CD14-positive monocyte (primary cell): Measurements from ENCODE around the gene TXNRD2. TPM values are rescaled to one million over a fixed set of nuclear protein-coding genes. Genes with fewer than 3 reads are reported as not detected.

Experiments
- DNase-seq, 3 donors: peaks; one replicate each; pipeline ENCODE4 v3.0.0-alpha.2; 2011 to 2022
- H2AFZ ChIP-seq: 2 replicates; pipeline ENCODE4 v1.6.0; 2012; ENCODE audit warnings: mild to moderate bottlenecking, low read depth, low read length, inconsistent platforms; ENCODE audit not compliant: insufficient read depth, poor library complexity, severe bottlenecking
- H3K27ac ChIP-seq, 2 donors: 1 replicate in 1 of 2; 2 replicates in 1 of 2; pipeline ENCODE4 v1.5.1; 2012 to 2013; ENCODE audit warnings: low read length in 2 of 2, control low read depth in 1 of 2, inconsistent platforms in 1 of 2, low read depth in 1 of 2, mild to moderate bottlenecking in 1 of 2
- H3K27me3 ChIP-seq, 2 donors: one replicate each; pipeline versions ENCODE4 v1.6.0 to v1.6.1; 2011 to 2013; ENCODE audit warnings: low read length in 2 of 2; ENCODE audit not compliant: control insufficient read depth in 2 of 2, insufficient read depth in 2 of 2
- H3K36me3 ChIP-seq, 2 donors: replicated peaks in 1 of 2; 1 replicate in 1 of 2; 2 replicates in 1 of 2; pipeline versions ENCODE4 v1.5.1 to v1.6.1; 2012 to 2013; ENCODE audit warnings: low read length in 2 of 2, control low read depth in 1 of 2, inconsistent platforms in 1 of 2, mild to moderate bottlenecking in 1 of 2; ENCODE audit not compliant: insufficient read depth in 2 of 2, control insufficient read depth in 1 of 2
- H3K4me1 ChIP-seq, 2 donors: 1 replicate in 1 of 2; 2 replicates in 1 of 2; pipeline versions ENCODE4 v1.5.1 to v1.6.1; 2012 to 2013; ENCODE audit warnings: low read length in 2 of 2, control low read depth in 1 of 2, inconsistent platforms in 1 of 2, mild to moderate bottlenecking in 1 of 2, moderate library complexity in 1 of 2; ENCODE audit not compliant: insufficient read depth in 2 of 2, control insufficient read depth in 1 of 2
- H3K4me2 ChIP-seq: replicated peaks from 2 replicates; pipeline ENCODE3; 2012; ENCODE audit warnings: low read length, moderate library complexity, mild to moderate bottlenecking; ENCODE audit not compliant: poor library complexity, severe bottlenecking; ENCODE audit errors: extremely low read depth
- H3K4me3 ChIP-seq, 3 experiments: fragments of 200-600 bp in 1 of 3; sonication (generic) in 1 of 3; replicated peaks in 1 of 3; 1 replicate in 2 of 3; 2 replicates in 1 of 3; pipeline ENCODE4 v1.5.1; 2011 to 2013; ENCODE audit warnings: low read length in 3 of 3, mild to moderate bottlenecking in 3 of 3, control low read depth in 2 of 3, low read depth in 2 of 3, inconsistent platforms in 1 of 3, moderate library complexity in 1 of 3
- H3K79me2 ChIP-seq: 2 replicates; pipeline ENCODE4 v1.6.0; 2012; ENCODE audit warnings: mild to moderate bottlenecking, control low read depth, inconsistent platforms, low read length, moderate library complexity; ENCODE audit not compliant: insufficient read depth
- H3K9ac ChIP-seq: 2 replicates; pipeline ENCODE4 v1.6.0; 2017; ENCODE audit warnings: low read length, mild to moderate bottlenecking; ENCODE audit not compliant: insufficient read depth, poor library complexity, severe bottlenecking
- H3K9me3 ChIP-seq, 2 donors: replicated peaks in 1 of 2; 1 replicate in 1 of 2; 2 replicates in 1 of 2; pipeline versions ENCODE4 v1.5.1 to v1.6.1; 2012 to 2013; ENCODE audit warnings: low read length in 2 of 2, control low read depth in 1 of 2; ENCODE audit not compliant: control insufficient read depth in 1 of 2, insufficient read depth in 1 of 2
- H4K20me1 ChIP-seq: 2 replicates; pipeline ENCODE4 v1.6.0; 2012; ENCODE audit warnings: mild to moderate bottlenecking, low read length, control low read depth, moderate library complexity; ENCODE audit not compliant: insufficient read depth
- H3K27ac Mint-ChIP-seq, 7 donors: one replicate each; pipeline ENCODE4 v1.8.0; 2020; ENCODE audit warnings: mild to moderate bottlenecking in 7 of 7, mixed read lengths in 7 of 7, moderate library complexity in 6 of 7, inconsistent platforms in 2 of 7
- H3K27me3 Mint-ChIP-seq, 3 donors: one replicate each; pipeline ENCODE4 v1.8.0; 2021 to 2022; ENCODE audit warnings: low read depth in 3 of 3, mild to moderate bottlenecking in 3 of 3, mixed read lengths in 3 of 3, moderate library complexity in 3 of 3, inconsistent platforms in 1 of 3
- H3K36me3 Mint-ChIP-seq, 2 donors: one replicate each; pipeline ENCODE4 v1.8.0; 2020; ENCODE audit warnings: mixed read lengths in 2 of 2, inconsistent platforms in 1 of 2, mild to moderate bottlenecking in 1 of 2
- H3K4me1 Mint-ChIP-seq: one replicate; pipeline ENCODE4 v1.8.0; 2020; ENCODE audit warnings: mild to moderate bottlenecking, mixed read lengths
- H3K4me3 Mint-ChIP-seq, 2 donors: one replicate each; pipeline ENCODE4 v1.8.0; 2020; ENCODE audit warnings: mild to moderate bottlenecking in 2 of 2, mixed read lengths in 2 of 2, moderate library complexity in 1 of 2
- H3K9me3 Mint-ChIP-seq, 7 donors: one replicate each; pipeline ENCODE4 v1.8.0; 2020 to 2022; ENCODE audit warnings: mixed read lengths in 7 of 7, mild to moderate bottlenecking in 6 of 7, moderate library complexity in 6 of 7, inconsistent platforms in 2 of 7
- WGBS: methylation state at CpG from one replicate; pipeline ENCODE4 v1.1.5; 2013; ENCODE audit warnings: missing lambda C conversion rate; ENCODE audit not compliant: insufficient coverage; 5-methylcytosine and 5-hydroxymethylcytosine counted together
- intact Hi-C, 2 donors: fragments of 100-400 bp; cut with micrococcal nuclease; formaldehyde crosslinking; loops; one replicate each; pipeline versions ENCODE4 v1.15.0 to v1.15.1; 2023
- polyA plus RNA-seq, 3 donors: library from polyadenylated mRNA; depleted of rRNA in 1 of 3; unstranded in 2 of 3; stranded (reverse) in 1 of 3; fragments of 300-500 nt in 2 of 3; fragments of >200 nt in 1 of 3; fragmentation: Illumina TruSeq in 2 of 3; gene quantifications; 1 replicate in 2 of 3; 2 replicates in 1 of 3; pipeline ENCODE4 v1.2.3, GENCODE V29; 2012 to 2021
- TF ChIP-seq, protein P1 (sequence below): fragments of 200-600 bp; IDR thresholded peaks from one replicate; pipeline ENCODE4 v1.8.0; 2022; ENCODE audit warnings: antibody characterized with exemption, mild to moderate bottlenecking

Gene TXNRD2
- polyA plus RNA-seq, 3 donors = 24.9 to 54.9 (median 30.8) TPM

GRCh38 chr22:19923914-19924513 lies 17.6 kb downstream of the TXNRD2 start:
- Histone ChIP-seq H4K20me1 (peaks cover 26% of the 10 kb centered on the region), H2AFZ (no peak overlapping the region), H3K9ac (no peak overlapping the region), H3K9me3 (no peaks in the 10 kb centered on the region), H3K27ac (no peak overlapping the region), H3K4me1 (peaks cover 6 to 9% of the 10 kb centered on the region in 2 donors), H3K4me2 (no peak overlapping the region), H3K36me3 (peaks cover 29 to 51% of the 10 kb centered on the region in 2 donors), H3K4me3 (no peak overlapping the region), H3K27me3 (no peaks in the 10 kb centered on the region), H3K79me2 (no peaks in the 10 kb centered on the region)
- Mint-ChIP-seq H3K36me3 (peaks cover 33 to 62% of the 10 kb centered on the region in 2 donors), H3K27me3 (peaks cover 0 to 3% (median 0%) of the 10 kb centered on the region in 3 donors), H3K4me3 (no peak overlapping the region), H3K27ac (no peak overlapping the region), H3K4me1 (peaks cover 9% of the 10 kb centered on the region), H3K9me3 (no peaks in the 10 kb centered on the region)
- intact Hi-C loops = no loop called here
- TF ChIP-seq, protein P1, sequence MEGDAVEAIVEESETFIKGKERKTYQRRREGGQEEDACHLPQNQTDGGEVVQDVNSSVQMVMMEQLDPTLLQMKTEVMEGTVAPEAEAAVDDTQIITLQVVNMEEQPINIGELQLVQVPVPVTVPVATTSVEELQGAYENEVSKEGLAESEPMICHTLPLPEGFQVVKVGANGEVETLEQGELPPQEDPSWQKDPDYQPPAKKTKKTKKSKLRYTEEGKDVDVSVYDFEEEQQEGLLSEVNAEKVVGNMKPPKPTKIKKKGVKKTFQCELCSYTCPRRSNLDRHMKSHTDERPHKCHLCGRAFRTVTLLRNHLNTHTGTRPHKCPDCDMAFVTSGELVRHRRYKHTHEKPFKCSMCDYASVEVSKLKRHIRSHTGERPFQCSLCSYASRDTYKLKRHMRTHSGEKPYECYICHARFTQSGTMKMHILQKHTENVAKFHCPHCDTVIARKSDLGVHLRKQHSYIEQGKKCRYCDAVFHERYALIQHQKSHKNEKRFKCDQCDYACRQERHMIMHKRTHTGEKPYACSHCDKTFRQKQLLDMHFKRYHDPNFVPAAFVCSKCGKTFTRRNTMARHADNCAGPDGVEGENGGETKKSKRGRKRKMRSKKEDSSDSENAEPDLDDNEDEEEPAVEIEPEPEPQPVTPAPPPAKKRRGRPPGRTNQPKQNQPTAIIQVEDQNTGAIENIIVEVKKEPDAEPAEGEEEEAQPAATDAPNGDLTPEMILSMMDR = no peak
- WGBS = 89% methylated on average over 10 of the region's 12 CpGs
- no peak for DNase-seq

GRCh38 chr22:19921544-19922081 lies 20.0 kb downstream of the TXNRD2 start:
- no peaks in the 10 kb centered on the region for H3K9me3 ChIP-seq
- Mint-ChIP-seq H3K4me1 (peaks cover 3% of the 10 kb centered on the region), H3K9me3 (no peaks in the 10 kb centered on the region), H3K27me3 (peaks cover 0 to 3% (median 0%) of the 10 kb centered on the region in 3 donors), H3K4me3 (no peak overlapping the region), H3K36me3 (peaks cover 45 to 79% of the 10 kb centered on the region in 2 donors), H3K27ac (peak overlapping the region in 2 of 7 donors; percentile 27 to 74)
- no peaks in the 10 kb centered on the region for H3K4me1 ChIP-seq
- no peaks in the 10 kb centered on the region for H3K79me2 ChIP-seq
- TF ChIP-seq, protein P1 = no peak
- H3K4me2 ChIP-seq = no peak overlapping the region
- peaks cover 53 to 70% of the 10 kb centered on the region in 2 donors for H3K36me3 ChIP-seq
- no peak overlapping the region for H2AFZ ChIP-seq
- no peak overlapping the region for H3K27ac ChIP-seq
- H3K4me3 ChIP-seq = no peak overlapping the region
- peaks cover 30% of the 10 kb centered on the region for H4K20me1 ChIP-seq
- no peak for DNase-seq
- intact Hi-C loops = no loop called here
- no peaks in the 10 kb centered on the region for H3K27me3 ChIP-seq
- no peak overlapping the region for H3K9ac ChIP-seq
- WGBS = 100% methylated on average over 3 of the region's 3 CpGs
